GM19467 (cell line): ENCODE data around the gene TBC1D2B.
A peak's percentile ranks its signal among the peaks of the same experiment; 100 is the strongest.
"Not testable (repeated sequence)": the region's sequence is repeated elsewhere in the genome, so short reads cannot be mapped to it uniquely, and the experiment has no call there.

ENCODE experiments used
- ATAC-seq: cut with Tn5 transposase; IDR thresholded peaks from one replicate; pipeline ENCODE4 v1.9.1; 2021; ENCODE audit warnings: mild to moderate bottlenecking, moderate library complexity; ENCODE audit not compliant: unreplicated experiment

TBC1D2B gene

DNA sequence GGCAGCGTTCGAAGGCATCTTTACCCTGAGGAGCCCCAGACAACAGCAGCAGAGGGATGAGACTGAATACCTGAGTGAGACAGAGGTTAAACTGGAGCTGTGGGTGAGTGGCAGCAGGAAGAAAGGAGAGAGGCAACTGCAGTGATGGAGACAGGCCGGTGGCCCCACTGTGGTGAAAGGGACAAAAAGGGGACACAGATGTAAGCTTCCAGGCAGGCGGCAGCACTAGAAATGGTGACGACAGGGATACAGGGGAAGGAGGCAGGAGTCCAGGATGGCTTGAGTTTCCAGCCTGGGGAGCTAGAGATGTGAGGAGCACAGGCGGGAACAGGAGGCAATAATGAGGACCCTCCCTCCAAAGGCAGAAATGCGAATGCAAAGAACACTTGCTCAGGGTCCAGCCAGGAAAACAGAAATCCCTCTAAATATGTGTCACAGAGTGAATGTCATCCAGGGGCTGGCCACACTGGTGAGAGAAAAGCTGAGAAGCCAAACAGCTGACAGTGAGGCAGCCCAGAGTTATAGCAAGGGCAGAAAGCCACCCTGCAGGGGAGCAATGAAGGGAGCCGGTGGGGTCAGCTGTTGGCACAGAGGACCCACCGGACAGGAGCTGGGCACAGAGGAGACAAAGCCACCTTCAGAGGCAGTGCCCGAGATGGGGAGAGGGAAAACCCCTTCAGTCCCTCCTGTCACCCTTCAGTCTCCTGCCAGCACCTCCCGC is 70.1 kb downstream of the TBC1D2B start:
- ATAC-seq = no peak

DNA sequence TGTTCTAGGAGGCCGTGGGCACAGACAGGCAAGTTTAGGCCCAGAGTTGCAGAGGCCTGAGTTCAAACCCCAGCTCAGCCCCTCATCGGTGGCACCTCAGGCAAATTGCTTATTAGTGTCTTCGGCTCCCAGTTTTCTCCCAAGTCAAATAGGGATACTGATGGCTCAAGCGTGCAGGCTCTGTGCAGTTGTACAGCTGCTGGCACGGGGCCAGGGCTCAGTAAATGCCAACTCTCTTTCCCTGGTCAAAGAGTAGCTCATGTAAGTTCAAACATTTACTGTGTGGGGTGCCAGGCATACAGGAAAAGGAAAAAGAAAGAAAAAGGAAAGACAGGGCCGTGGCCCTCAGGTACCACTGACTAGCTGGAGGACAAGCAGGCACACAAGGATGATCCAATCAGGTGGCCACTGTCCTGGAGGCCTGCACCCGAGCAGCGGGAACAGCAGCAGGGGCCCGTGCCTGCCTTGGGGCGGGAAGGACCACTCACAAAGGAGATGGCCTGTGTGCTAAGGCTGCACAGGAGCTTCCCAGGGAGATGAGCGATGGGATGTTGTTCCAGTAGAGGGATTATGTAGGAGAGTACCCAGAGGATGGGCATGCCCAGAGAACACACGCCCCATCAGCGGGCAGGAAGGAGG is 70.8 kb downstream of the TBC1D2B start:
- ATAC-seq = no peak

DNA sequence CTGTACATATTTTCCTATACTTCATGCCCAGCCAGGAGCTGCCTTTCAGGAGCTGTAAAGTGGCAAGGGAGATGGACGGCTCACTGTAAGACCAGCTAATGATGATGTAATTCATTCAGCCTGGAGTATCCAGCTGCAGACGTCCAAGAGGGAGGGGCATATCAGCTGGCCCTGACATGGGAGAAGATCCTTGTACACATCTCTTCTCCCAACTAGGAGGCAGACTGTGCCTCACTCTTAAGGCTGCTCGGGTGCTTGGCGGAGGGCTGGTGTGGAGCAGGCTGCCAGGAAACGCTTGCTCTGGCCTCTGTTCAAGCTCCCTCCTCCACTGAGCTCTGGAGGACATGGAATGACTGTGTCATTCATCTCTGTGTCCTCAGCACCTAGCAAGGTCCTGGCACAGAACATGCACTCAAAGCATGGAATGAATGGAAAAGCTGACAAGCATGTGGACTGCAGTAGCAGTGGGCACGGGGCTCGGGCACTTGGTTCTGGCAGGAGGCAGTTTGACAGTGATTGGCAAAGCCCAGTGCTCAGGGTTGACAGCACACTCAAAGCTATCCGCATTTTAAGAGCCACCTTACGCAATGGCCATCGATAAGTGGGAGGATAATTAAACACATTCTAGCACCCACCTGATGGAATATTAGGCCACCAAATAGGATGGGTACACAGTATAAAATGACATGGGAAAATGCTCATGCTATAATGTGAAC is 72.4 kb downstream of the TBC1D2B start:
- no peak for ATAC-seq

DNA sequence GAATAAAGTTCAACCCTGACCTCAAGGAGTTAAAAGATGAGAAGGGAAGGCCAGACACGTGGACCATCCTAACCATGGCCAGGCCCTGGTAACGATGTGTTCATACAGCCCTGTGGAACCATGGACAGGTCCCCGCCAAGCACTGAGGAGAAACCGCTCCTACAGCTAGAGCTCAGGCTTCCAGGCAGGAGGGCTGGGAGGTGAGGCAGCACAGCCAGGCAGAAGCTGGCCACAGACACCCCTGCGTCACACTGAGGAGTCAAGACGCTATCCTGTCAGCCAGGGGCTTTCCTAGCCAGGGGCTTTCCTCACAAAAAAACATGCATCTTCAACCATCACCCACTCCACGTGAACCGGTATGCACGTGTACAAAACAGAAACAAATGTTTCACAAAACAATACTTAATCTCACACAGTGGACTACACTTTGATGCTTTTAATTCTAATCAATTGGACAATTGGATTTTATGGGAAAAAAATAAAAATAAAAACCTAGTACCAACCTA is 73.2 kb downstream of the TBC1D2B start:
- no peak for ATAC-seq

DNA sequence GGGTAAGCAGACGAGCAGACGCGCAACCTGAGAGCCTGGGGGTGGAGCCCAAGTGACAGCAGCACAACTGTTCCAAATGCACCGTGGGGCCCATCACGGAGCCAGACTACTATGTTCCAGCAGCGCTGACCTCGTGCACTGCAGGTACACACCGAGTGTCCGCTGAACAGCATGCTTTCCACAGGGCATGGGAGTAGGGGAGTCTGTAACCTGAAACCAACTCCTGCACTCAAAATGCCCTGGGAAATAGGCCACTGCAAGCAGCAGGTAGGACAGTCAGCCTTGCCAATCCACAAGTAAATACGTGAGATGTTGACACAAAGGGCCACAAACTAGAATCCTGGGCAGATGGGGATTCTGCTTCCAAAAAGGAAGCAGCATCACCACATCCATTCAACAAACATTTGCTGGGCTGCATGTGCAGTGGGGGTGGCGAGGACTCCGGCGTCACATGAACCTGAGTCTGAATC is 73.9 kb downstream of the TBC1D2B start:
- no peak for ATAC-seq

GRCh38 chr15:78002996-78003395 is 74.5 kb downstream of the TBC1D2B start:
- no peak for ATAC-seq

DNA sequence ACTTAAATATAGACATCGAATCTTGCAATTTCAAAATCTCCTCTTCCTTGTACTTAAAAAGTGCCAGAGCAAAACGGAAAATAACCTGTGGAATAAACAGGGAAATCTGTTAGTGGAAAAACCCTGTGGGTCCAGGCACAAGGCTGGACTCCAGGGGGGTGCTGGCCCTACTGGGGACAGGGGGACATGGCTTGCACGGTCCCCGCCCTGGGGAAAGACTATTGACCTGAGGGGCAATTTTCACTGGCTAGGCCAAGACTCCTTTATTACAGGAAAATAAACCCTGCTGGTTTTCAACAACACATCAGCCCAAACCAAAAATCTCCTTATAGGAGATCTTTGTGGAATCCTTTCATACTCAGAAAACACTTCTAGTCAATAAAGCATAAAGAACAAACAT is 75.9 kb downstream of the TBC1D2B start:
- no peak for ATAC-seq

DNA sequence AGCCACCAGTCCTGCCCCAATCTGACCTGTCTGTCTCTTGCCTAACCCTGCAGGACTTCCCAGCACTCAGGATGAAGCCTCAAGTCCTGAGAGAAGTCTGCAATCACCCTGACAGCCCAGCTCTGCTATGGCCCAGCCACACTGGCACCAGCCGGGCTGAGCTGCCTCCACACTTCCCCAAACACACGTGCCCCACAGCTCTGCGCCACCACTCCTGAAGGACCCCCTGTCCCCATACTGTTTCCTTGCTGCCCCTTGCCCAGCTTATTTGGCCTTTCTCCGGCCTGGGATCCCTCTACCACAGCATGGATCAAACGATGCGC is 76.6 kb downstream of the TBC1D2B start:
- no peak for ATAC-seq

DNA sequence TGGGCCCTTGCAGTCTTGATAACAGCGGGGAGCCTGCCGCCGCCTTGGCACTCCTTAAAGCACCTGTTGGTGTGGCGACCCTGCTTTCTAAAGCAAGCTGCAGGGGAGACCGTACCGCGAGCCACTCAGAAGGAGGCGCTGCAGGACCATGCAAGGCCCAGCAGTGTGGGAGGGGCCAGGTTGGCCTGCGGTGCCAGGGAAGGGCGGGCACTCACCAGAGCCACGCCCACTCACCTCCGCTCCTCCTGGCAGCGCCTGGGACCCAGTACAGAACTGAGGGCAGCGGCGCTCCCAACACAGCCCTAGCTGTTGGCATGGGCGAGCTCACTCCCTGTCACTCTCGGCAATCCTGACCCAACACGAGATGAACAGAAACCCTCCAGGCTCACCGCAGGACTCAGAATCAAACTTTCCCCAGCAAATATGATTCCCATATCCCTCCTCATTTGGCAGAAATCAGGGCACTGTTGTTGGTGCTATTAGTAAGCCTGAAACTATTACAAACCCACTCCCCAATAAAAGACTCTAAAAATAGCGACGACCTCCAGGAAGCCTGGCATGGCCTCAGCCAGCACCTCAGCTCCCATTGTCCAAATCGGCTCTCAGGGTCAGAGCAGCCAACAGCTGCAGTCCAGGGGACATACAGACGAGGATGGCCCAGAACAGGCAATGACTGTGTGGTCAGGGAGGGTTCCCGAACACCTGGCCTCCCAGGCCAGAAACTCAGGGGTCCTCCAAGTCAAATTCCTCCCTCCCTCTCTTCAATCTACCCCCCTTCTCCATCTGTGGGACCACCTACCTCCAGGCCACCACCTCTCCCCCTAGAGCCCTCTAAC is 77.2 kb downstream of the TBC1D2B start:
- no peak for ATAC-seq

- ATAC-seq = no peak
These were observed 78.0 kb downstream of the TBC1D2B start for GRCh38 chr15:77999486-77999885.

DNA sequence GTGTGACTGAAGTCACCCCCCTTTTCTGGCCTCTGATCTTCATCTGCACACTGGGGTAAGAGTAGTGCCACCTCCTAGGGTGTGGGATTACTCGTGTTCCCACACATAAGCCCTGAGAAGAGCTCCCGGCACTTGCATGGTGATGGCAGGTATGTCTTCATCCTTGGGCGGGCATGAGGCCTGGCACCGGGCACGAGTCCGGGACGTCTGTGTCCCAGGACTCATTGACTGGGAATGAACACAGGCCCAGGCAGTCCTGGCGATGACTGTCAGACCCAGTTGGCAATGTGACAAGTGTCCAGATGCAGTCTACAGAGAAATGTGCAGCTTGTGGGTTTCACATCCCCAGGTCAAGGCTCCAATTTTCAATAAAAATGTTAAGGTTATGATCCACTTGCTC is 78.9 kb downstream of the TBC1D2B start:
- ATAC-seq = no peak

- ATAC-seq = not testable (repeated sequence)
These were observed 79.6 kb downstream of the TBC1D2B start for GRCh38 chr15:77997761-77998554.

GRCh38 chr15:77997221-77997620 is 80.3 kb downstream of the TBC1D2B start:
- not testable (repeated sequence) for ATAC-seq

- ATAC-seq = not testable (repeated sequence)
These were observed 80.8 kb downstream of the TBC1D2B start for GRCh38 chr15:77996713-77997171.

GRCh38 chr15:77996226-77996625 is 81.3 kb downstream of the TBC1D2B start:
- not testable (repeated sequence) for ATAC-seq

DNA sequence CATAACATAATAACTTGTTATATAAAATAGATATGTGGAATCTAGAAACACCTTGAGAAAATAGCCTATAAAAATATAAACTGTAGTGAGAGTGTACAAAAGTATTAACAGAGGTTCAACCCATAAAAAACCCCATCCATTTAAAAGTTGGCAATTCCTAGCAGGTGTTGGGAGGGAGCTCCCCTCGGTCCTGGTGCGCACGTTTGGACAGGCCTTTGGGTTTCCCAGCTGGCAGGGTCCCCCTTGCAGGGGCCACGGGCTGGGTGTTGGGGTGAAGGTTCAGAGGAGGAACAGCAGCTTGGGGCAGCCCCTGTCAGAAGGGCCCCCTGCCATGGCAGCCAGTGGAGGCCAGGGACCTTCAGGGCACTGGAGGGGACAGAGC is 82.0 kb downstream of the TBC1D2B start:
- ATAC-seq = not testable (repeated sequence)

DNA sequence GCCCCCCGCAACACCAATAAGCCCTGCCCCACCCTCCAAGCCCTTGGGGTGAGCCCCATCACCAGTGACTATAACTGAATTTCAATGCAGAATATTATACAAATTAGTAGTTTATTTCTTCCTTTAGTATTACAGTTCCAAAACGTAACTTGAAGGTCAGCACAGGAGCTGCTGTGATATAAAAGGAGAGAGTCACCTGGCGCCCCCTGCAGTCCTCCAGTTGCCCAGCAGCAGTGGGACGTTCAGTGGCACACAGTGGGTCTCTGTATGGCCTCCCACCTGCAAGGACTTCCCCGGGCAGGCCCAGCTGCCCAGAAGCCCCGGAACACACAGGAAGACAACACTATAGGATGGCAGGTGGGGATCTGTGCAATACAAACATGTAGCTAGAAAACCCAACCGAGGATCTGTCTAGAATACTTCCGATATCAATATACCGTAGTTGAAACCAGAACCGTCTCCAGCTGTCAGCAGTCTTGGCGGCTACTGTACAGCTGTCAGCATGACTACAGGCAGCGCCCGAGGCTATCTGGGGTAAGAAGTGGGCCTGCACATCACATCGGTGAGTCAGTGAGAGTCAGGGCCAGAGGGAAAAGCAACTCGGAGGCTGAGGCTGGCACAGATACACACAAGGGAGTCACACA is 82.5 kb downstream of the TBC1D2B start:
- ATAC-seq = not testable (repeated sequence)

DNA sequence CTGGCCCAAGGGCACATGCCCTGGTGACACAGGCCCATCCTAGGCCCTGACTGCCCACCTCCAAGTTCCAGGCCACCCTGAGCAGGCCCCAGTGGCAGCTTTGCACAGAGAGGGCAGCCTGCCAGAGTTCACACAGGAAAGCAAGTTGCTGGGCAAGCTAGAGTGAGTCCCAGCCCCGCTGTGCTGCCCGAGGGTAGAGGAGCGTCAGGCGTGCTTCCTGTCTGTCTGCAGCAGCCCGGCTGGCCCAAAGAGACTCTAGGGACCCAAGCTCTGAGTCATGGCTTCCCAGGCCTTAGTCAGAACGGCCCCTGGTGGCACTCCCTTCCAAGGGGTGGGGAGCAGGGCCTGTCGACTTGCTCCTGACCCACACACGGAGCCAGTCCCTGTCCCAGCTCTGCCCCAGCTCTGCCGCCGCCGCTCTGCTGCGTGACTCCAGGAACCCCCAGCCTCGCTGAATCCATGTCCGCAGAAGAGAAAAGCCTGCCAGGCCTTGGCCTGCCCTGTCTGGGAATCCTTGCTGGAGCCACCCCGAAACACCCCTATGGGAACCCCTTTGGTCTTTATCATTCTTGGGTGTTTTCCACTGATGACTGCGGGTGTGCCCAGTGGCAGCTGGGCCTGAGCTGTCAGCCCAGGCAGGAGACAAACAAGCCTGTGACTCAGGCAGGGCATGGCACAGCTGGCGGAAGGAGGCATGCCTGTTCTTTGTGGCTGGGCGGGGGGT is 83.4 kb downstream of the TBC1D2B start:
- peak; percentile 53 for ATAC-seq

DNA sequence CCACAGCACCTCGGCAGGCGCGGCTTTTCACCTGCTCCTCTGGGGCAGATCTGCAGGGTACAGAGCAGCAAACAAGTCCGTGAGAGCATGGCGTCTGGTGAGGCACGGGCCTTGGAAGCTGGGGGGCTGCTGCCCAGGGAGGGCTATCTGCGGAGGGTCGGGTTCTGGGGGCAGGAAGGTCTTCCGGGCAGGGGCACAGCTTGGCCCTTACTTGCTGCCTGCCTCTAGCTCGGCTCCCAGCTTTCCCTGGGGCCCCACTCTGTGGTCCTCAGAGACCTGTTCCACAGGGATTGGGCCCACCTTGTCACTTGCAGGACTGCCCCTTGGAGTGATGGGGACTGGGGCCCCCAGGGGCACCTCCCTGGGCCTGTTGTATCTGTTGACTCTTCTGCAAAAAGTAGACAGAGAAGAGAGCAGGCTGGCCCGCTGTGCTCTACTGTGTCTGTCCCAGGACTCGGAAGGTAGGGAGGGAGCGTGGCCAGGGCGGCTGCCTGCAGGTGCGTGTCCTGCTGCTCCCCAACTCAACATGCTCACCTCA is 84.1 kb downstream of the TBC1D2B start:
- ATAC-seq = no peak
